ENCODE data around the gene SHISA3.

GRCh38 chr4:42348692-42349091, 48.6 kb upstream of the SHISA3 start:
- TF ChIP-seq POLR2A (IDR thresholded peaks at IDR 0.05; ENCODE audit: low read depth, low read length) (no peak), TAF1 (IDR thresholded peaks at IDR 0.05; ENCODE audit: low read depth, low read length) (no peak), POLR2AphosphoS5 (IDR thresholded peaks at IDR 0.05; ENCODE audit: low read depth, low read length) (no peak), SPI1 (IDR thresholded peaks at IDR 0.05; ENCODE audit: low read depth, low read length) (no peak), PAX5 (IDR thresholded peaks at IDR 0.05; ENCODE audit: insufficient read depth, low read length, severe bottlenecking) (no peak), POU2F2 (IDR thresholded peaks at IDR 0.05; ENCODE audit: low read depth, low read length) (no peak)
